CD4-positive, alpha-beta T cell (primary cell): ENCODE measurements around the gene RSU1. TPM values are rescaled to one million over a fixed set of nuclear protein-coding genes. Genes with fewer than 3 reads are reported as not detected.

Experiments used
- ATAC-seq: fragments of 200-7000 bp; cut with Tn5 transposase; one replicate; pipeline ENCODE4 v1.10.0; 2022; ENCODE audit warnings: mild to moderate bottlenecking; ENCODE audit not compliant: poor library complexity
- CTCF ChIA-PET: fragments of 350-600 bp; sonication (Branson Sonifier 250); formaldehyde crosslinking; loops from one replicate; lab custom pipeline; 2021; ENCODE audit warnings: antibody characterized with exemption, inconsistent platforms; lab: Charles Lee
- POLR2A ChIA-PET: fragments of 350-600 bp; sonication (Branson Sonifier 250); formaldehyde crosslinking; loops from one replicate; lab custom pipeline; 2021; ENCODE audit warnings: antibody characterized with exemption, inconsistent platforms; lab: Charles Lee
- DNase-seq, 14 experiments: peaks; one replicate each; pipeline ENCODE4 v3.0.0-alpha.2; 2013 to 2020; ENCODE audit warnings: mixed read lengths in 2 of 14
- H3K27ac ChIP-seq, 2 donors: one replicate each; pipeline versions ENCODE4 v1.5.1 to v1.7.0; 2013; ENCODE audit warnings: low read length in 2 of 2, low read depth in 1 of 2, mild to moderate bottlenecking in 1 of 2
- H3K27me3 ChIP-seq, 2 experiments: 1 replicate in 1 of 2; 2 replicates in 1 of 2; pipeline versions ENCODE4 v1.6.1 to v1.7.0; 2013; ENCODE audit warnings: low read length in 2 of 2, control low read depth in 1 of 2, mild to moderate bottlenecking in 1 of 2, moderate library complexity in 1 of 2; ENCODE audit not compliant: insufficient read depth in 2 of 2, control insufficient read depth in 1 of 2
- H3K36me3 ChIP-seq: one replicate; pipeline ENCODE4 v1.6.1; 2013; ENCODE audit warnings: low read length, control low read depth; ENCODE audit not compliant: insufficient read depth
- H3K4me1 ChIP-seq: one replicate; pipeline ENCODE4 v1.6.1; 2013; ENCODE audit warnings: low read length, control low read depth; ENCODE audit not compliant: insufficient read depth
- H3K4me3 ChIP-seq: one replicate; pipeline ENCODE4 v1.5.1; 2013; ENCODE audit warnings: mild to moderate bottlenecking, low read length, moderate library complexity
- H3K9me3 ChIP-seq, 2 experiments: 1 replicate in 1 of 2; 2 replicates in 1 of 2; pipeline versions ENCODE4 v1.6.1 to v1.7.0; 2013; ENCODE audit warnings: low read length in 2 of 2, mild to moderate bottlenecking in 2 of 2, control low read depth in 1 of 2, moderate library complexity in 1 of 2; ENCODE audit not compliant: control insufficient read depth in 1 of 2, insufficient read depth in 1 of 2
- H3K27ac Mint-ChIP-seq: one replicate; pipeline ENCODE4 v1.8.0; 2020; ENCODE audit warnings: mixed read lengths
- H3K27me3 Mint-ChIP-seq: one replicate; pipeline ENCODE4 v1.8.0; 2021; ENCODE audit warnings: mixed read lengths
- H3K36me3 Mint-ChIP-seq: one replicate; pipeline ENCODE4 v1.8.0; 2021; ENCODE audit warnings: low read depth, mixed read lengths
- H3K4me1 Mint-ChIP-seq: one replicate; pipeline ENCODE4 v1.8.0; 2021; ENCODE audit warnings: low read depth, mixed read lengths
- H3K4me3 Mint-ChIP-seq: one replicate; pipeline ENCODE4 v1.8.0; 2020; ENCODE audit warnings: mild to moderate bottlenecking, mixed read lengths
- H3K9me3 Mint-ChIP-seq: one replicate; pipeline ENCODE4 v1.8.0; 2020; ENCODE audit warnings: mixed read lengths
- intact Hi-C, 2 experiments: fragments of 100-400 bp; cut with DNase I in 1 of 2; cut with micrococcal nuclease in 1 of 2; formaldehyde crosslinking; loops; one replicate each; pipeline versions ENCODE4 v1.15.1 to v1.9.0; 2023 to 2025; cut with DNase I, micrococcal nuclease
- total RNA-seq, 174 experiments: library from RNA in 2 of 174; stranded (reverse) in 2 of 174; gene quantifications; one replicate each; pipeline ENCODE4 v1.2.3 and lab custom pipeline; 2021 to 2026
- TF ChIP-seq, protein P1 (sequence below): fragments of 200-600 bp; IDR thresholded peaks from one replicate; pipeline ENCODE4 v1.8.0; 2022; ENCODE audit warnings: antibody characterized with exemption, mild to moderate bottlenecking

RSU1 gene
- total RNA-seq, 2 experiments from 2014 or later = 26.2 to 28.8 TPM

DNA sequence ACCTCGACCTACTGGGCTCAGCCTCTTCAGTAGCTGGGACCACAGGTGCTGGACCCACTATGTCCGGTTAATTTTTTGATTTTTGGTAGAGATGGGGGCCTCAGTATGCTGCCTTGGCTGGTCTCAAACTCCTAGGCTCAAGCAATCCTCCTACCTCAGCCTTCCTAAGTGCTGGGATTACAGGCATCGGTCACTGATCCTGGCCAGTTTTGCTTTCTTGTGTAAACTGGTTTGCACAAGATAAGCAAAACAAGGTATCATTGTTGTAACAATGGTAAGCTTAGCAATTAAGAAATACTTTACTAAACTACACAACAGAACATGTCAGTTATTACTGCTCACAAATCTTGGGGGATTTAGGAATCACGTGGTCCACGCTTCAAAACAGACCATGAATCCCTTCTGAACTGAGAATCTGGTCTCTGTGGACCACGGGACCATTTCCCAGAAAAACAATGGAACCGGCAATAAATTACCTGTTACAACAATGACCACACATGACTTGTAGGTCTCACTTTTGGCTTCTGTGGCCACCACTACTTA lies 36.8 kb downstream of the RSU1 start:
- no peak overlapping the region for H3K27ac ChIP-seq
- ATAC-seq = no peak
- Mint-ChIP-seq H3K9me3 (no peaks in the 10 kb centered on the region), H3K36me3 (peaks cover 43% of the 10 kb centered on the region), H3K4me3 (no peak overlapping the region), H3K4me1 (peaks cover 35% of the 10 kb centered on the region), H3K27ac (peak overlapping the region; percentile 81), H3K27me3 (no peaks in the 10 kb centered on the region)
- H3K4me1 ChIP-seq = peaks cover 20% of the 10 kb centered on the region
- POLR2A ChIA-PET = interaction anchor here (4.7 kb wide), 1 partner anchor 37 kb away, joined by 17 read pairs; the partner anchor contains the start of gene RSU1
- peaks cover 6% of the 10 kb centered on the region for H3K36me3 ChIP-seq
- no peak for DNase-seq
- no peaks in the 10 kb centered on the region for H3K9me3 ChIP-seq
- no peak overlapping the region for H3K4me3 ChIP-seq
- CTCF ChIA-PET = interaction anchor here (1.4 kb wide), 1 partner anchor 15 kb away, joined by 4 read pairs; no protein-coding TSS in a partner anchor
- TF ChIP-seq, protein P1, sequence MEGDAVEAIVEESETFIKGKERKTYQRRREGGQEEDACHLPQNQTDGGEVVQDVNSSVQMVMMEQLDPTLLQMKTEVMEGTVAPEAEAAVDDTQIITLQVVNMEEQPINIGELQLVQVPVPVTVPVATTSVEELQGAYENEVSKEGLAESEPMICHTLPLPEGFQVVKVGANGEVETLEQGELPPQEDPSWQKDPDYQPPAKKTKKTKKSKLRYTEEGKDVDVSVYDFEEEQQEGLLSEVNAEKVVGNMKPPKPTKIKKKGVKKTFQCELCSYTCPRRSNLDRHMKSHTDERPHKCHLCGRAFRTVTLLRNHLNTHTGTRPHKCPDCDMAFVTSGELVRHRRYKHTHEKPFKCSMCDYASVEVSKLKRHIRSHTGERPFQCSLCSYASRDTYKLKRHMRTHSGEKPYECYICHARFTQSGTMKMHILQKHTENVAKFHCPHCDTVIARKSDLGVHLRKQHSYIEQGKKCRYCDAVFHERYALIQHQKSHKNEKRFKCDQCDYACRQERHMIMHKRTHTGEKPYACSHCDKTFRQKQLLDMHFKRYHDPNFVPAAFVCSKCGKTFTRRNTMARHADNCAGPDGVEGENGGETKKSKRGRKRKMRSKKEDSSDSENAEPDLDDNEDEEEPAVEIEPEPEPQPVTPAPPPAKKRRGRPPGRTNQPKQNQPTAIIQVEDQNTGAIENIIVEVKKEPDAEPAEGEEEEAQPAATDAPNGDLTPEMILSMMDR = no peak
- intact Hi-C loops = no loop called here
- H3K27me3 ChIP-seq = no peaks in the 10 kb centered on the region

GRCh38 chr10:16779384-16779915 lies 37.8 kb downstream of the RSU1 start:
- CTCF ChIA-PET = no interaction called here
- no peaks in the 10 kb centered on the region for H3K9me3 ChIP-seq
- peaks cover 20% of the 10 kb centered on the region for H3K4me1 ChIP-seq
- Mint-ChIP-seq H3K27ac (peak overlapping the region; percentile 81), H3K4me1 (peaks cover 35% of the 10 kb centered on the region), H3K4me3 (no peak overlapping the region), H3K27me3 (no peaks in the 10 kb centered on the region), H3K9me3 (no peaks in the 10 kb centered on the region), H3K36me3 (peaks cover 40% of the 10 kb centered on the region)
- POLR2A ChIA-PET = interaction anchor here (0.6 to 4.7 kb wide), 2 partner anchors 38 to 1334 kb away, joined by 3 to 17 read pairs; partner anchors contain the start of gene RSU1
- no peak overlapping the region for H3K4me3 ChIP-seq
- intact Hi-C loops = loop anchor here (5.0 to 10.0 kb wide), 3 partner anchors 662 to 905 kb away; no protein-coding TSS in a partner anchor
- ATAC-seq (peak; percentile 70), DNase-seq (peak in 9 of 14 experiments; percentile 14 to 76 (median 28))
- TF ChIP-seq, protein P1 = no peak
- no peaks in the 10 kb centered on the region for H3K27me3 ChIP-seq
- H3K36me3 ChIP-seq = peaks cover 6% of the 10 kb centered on the region
- H3K27ac ChIP-seq = no peak overlapping the region

DNA sequence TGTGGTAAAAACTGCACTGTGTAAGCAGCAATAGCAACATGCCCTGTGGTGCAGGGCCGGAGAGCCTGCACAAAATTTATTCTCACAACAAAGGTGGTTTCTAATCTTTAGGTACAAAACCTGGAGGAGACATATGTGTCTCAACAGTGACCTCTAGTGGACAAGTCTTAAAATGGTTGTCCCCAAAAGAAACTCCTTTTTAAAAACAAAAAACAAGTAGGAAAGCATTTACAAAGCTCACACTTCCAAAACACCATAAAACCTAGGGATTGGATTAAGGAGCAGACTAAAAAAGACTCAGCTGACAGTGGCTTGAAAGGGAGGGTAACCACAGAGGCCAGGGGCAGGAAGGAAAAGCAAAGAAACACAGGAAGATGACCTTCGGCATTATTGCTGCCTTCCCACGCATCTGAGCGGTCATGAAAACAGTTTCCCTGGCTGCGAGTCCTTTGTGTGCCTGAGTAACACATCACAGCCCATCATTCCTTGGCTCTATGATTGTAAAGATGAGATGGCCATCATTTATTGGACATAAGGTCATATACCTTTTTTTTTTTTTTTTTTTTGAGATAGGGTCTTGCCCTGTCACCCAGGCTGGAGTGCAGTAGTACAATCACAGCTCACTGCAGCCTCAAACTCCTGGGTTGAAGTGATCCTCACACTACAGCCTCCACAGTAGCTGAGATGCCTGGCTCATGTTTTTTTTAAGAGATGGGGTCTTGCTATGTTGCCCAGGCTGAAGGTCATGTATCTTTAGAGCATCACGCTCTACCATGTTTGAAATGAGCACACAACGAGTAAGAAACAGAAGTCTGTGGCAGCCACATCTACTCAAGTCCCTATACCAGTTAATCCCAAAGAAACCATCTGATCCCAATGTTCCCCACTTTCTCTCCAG lies 39.5 kb downstream of the RSU1 start:
- Mint-ChIP-seq H3K27ac (peak overlapping the region; percentile 81), H3K27me3 (no peaks in the 10 kb centered on the region), H3K4me1 (peaks cover 39% of the 10 kb centered on the region), H3K4me3 (peak overlapping the region; percentile 32), H3K9me3 (no peaks in the 10 kb centered on the region), H3K36me3 (peaks cover 41% of the 10 kb centered on the region)
- Histone ChIP-seq H3K9me3 (no peaks in the 10 kb centered on the region), H3K27ac (no peak overlapping the region), H3K27me3 (no peaks in the 10 kb centered on the region), H3K4me1 (peaks cover 20% of the 10 kb centered on the region), H3K36me3 (peaks cover 6% of the 10 kb centered on the region), H3K4me3 (no peak overlapping the region)
- intact Hi-C loops = loop anchor here (2.0 to 10.0 kb wide), 5 partner anchors 660 to 1343 kb away; no protein-coding TSS in a partner anchor
- POLR2A ChIA-PET = interaction anchor here (1.5 kb wide), 1 partner anchor 40 kb away, joined by 4 read pairs; the partner anchor contains the start of gene RSU1
- CTCF ChIA-PET = interaction anchor here (1.0 to 1.4 kb wide), 4 partner anchors 12 to 40 kb away, joined by 3 to 4 read pairs (median 3); partner anchors contain the start of gene RSU1
- TF ChIP-seq, protein P1 = peak; percentile 89
- ATAC-seq (peak; percentile 75), DNase-seq (peak in 5 of 14 experiments; percentile 6 to 83 (median 65))
